ENCODE results near the gene UCHL1. TPM values are rescaled to one million over a fixed set of nuclear protein-coding genes. Genes with fewer than 3 reads are reported as not detected.
A peak's percentile ranks its signal among the peaks of the same experiment; 100 is the strongest.

Gene UCHL1
- total and polyA plus RNA-seq, 10 of the 15 experiments (the other 5 are each of a cell fraction or from before 2014, with no cell fraction given) = 0.29 to 178 (median 125) TPM

- peak in 1 of 2 experiments; percentile 39; a peak in 1 of 4 replicates for TF ChIP-seq BHLHE40 (IDR thresholded peaks at IDR 0.05; ENCODE audit: borderline replicate concordance in 1 of 2, low read depth in 2 of 2, low read length in 1 of 2)
- peak in 1 of 2 experiments; percentile 76; a peak in 1 of 4 replicates for TF ChIP-seq CEBPB (IDR thresholded peaks at IDR 0.05; ENCODE audit: borderline replicate concordance in 1 of 2, low read depth in 2 of 2, low read length in 2 of 2)
- TF ChIP-seq SREBF1 (IDR thresholded peaks at IDR 0.05; ENCODE audit: low read length) = no peak
- peak; percentile 17 to 23 (median 19); a peak in 2 of 6 replicates for TF ChIP-seq CTCF (IDR thresholded peaks at IDR 0.05 in 2 of 3, conservative IDR thresholded peaks at IDR 0.05 in 1 of 3; ENCODE audit: control insufficient read depth in 2 of 3, extremely low read depth in 1 of 3, insufficient read depth in 1 of 3, low read depth in 3 of 3, low read length in 3 of 3)
- TF ChIP-seq TAF1 (IDR thresholded peaks at IDR 0.05; ENCODE audit: borderline replicate concordance, low read depth, low read length) = peak; percentile 62; the same call in 1 of the 2 replicates
- TF ChIP-seq CUX1 (IDR thresholded peaks at IDR 0.05; ENCODE audit: insufficient replicate concordance, low read depth, low read length) = no peak
- TF ChIP-seq, protein P1, sequence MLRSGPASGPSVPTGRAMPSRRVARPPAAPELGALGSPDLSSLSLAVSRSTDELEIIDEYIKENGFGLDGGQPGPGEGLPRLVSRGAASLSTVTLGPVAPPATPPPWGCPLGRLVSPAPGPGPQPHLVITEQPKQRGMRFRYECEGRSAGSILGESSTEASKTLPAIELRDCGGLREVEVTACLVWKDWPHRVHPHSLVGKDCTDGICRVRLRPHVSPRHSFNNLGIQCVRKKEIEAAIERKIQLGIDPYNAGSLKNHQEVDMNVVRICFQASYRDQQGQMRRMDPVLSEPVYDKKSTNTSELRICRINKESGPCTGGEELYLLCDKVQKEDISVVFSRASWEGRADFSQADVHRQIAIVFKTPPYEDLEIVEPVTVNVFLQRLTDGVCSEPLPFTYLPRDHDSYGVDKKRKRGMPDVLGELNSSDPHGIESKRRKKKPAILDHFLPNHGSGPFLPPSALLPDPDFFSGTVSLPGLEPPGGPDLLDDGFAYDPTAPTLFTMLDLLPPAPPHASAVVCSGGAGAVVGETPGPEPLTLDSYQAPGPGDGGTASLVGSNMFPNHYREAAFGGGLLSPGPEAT (IDR thresholded peaks at IDR 0.05; ENCODE audit: low read depth) = peak; percentile 83
- TF ChIP-seq EGR1 (IDR thresholded peaks at IDR 0.05; ENCODE audit: borderline replicate concordance in 1 of 2, low read depth in 2 of 2, low read length in 2 of 2) = 0 out of 3 replicates have a peak, but pooled peaks of 1 of the 2 experiments have one; percentile 3
- TF ChIP-seq, protein P2, sequence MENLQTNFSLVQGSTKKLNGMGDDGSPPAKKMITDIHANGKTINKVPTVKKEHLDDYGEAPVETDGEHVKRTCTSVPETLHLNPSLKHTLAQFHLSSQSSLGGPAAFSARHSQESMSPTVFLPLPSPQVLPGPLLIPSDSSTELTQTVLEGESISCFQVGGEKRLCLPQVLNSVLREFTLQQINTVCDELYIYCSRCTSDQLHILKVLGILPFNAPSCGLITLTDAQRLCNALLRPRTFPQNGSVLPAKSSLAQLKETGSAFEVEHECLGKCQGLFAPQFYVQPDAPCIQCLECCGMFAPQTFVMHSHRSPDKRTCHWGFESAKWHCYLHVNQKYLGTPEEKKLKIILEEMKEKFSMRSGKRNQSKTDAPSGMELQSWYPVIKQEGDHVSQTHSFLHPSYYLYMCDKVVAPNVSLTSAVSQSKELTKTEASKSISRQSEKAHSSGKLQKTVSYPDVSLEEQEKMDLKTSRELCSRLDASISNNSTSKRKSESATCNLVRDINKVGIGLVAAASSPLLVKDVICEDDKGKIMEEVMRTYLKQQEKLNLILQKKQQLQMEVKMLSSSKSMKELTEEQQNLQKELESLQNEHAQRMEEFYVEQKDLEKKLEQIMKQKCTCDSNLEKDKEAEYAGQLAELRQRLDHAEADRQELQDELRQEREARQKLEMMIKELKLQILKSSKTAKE (IDR thresholded peaks at IDR 0.05; ENCODE audit: low read depth, poor library complexity, severe bottlenecking) = peak; percentile 20
- no peak for TF ChIP-seq KAT2A (conservative IDR thresholded peaks at IDR 0.05; ENCODE audit: control insufficient read depth, low read depth, low read length)
- TF ChIP-seq STAT3 (IDR thresholded peaks at IDR 0.05; ENCODE audit: low read depth, low read length) = no peak
- peak; percentile 85 for TF ChIP-seq EED (IDR thresholded peaks at IDR 0.05; ENCODE audit: low read depth)
- peak; percentile 50; the same call in 1 of the 2 replicates for TF ChIP-seq ATF7 (IDR thresholded peaks at IDR 0.05; ENCODE audit: low read depth)
- TF ChIP-seq DPF2 (IDR thresholded peaks at IDR 0.05) = no peak
Observed at GRCh38 chr4:41216294-41217019, 40.3 kb upstream of the UCHL1 start (continued).

Measured in GM12878 (cell line).